Cerebellar nuclear complex (tissue), 1 donor: ENCODE results near the gene ZNF226.
"Not testable (repeated sequence)": the region's sequence is repeated elsewhere in the genome, so short reads cannot be mapped to it uniquely, and the experiment has no call there.

ENCODE experiments used
- DNase-seq, 2 experiments: peaks; one replicate each; lab custom pipeline; 2025; lab: John Stamatoyannopoulos, UW

ZNF226 gene

DNA sequence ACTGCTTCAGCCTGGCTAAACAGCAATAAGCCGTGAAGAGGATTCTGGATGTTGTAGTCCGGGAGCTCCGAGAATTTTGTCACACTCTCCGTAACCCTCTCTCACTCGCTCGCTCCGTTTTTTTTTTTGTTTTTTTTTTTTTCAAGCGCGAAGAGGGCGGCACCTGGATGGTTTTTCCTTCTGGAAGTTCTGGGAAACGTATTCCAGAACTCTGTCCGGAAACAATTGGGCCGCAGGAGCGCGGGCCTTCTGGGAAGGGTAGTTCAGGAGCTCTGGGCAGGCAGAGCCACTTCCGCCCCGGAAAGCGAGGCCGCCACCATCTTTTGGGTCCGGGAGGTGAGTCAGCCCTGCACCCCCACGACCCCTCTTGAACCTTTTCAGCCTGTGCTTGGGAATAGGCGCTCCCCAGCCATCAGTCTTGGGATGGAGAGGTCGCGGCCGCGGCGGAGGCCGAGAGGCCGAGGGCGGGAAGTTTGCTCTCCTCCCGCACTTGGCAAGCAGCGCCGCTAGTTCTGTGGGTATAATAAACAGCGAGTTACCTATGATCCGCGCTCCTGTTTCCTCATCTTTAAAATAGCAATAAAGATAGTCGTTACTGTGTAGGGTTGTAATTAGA is 47.5 kb downstream of the ZNF226 start, which contains the start of gene ZNF227:
Gene ZNF227 (plus strand): TSS at position 283 of the 616 bp plus-strand sequence. CDS start 5,261 bp downstream, outside the sequence.
- DNase-seq, result peak; percentile 6 to 82

DNA sequence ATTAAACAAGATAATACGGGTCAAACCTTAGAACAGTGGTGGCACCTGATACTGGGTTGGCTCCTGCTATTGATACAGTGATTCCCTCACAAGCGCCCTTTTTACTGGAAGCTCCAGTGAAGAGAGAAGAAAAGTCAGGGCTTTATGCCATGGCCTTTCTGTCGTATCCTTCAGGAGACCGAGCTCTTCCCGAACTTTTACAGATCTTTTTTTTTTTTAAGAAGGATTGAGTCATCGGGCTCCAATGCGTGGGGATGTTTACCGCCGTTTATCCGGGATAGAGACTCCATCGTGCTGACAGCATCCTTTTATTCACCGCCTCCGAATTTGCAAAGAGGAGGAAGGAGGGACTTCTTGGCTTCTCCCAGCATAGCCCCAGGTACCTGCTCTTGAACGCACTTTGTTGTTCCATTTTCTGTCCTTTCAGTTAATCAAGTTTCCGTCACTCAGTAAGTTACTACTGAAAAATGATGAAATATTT is 48.0 kb downstream of the ZNF226 start:
- DNase-seq, result no peak

- not testable (repeated sequence) for DNase-seq
Measured at GRCh38 chr19:44219926-44220325, 55.0 kb downstream of the ZNF226 start.

DNA sequence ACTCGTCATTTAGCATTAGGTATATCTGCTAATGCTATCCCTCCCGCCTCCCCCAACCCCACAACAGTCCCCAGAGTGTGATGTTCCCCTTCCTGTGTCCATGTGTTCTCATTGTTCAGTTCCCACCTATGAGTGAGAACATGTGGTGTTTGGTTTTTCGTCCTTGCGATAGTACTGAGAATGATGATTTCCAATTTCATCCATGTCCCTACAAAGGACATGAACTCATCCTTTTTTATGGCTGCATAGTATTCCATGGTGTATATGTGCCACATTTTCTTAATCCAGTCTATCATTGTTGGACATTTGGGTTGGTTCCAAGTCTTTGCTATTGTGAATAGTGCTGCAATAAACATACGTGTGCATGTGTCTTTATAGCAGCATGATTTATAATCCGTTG is 55.9 kb downstream of the ZNF226 start:
- DNase-seq, result not testable (repeated sequence)

DNA sequence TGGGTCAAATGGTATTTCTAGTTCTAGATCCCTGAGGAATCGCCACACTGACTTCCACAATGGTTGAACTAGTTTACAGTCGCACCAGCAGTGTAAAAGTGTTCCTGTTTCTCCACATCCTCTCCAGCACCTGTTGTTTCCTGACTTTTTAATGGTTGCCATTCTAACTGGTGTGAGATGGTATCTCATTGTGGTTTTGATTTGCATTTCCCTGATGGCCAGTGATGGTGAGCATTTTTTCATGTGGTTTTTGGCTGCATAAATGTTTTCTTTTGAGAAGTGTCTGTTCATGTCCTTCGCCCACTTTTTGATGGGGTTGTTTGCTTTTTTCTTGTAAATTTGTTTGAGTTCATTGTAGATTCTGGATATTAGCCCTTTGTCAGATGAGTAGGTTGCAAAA is 56.4 kb downstream of the ZNF226 start:
- not testable (repeated sequence) for DNase-seq
